ENCODE results near the gene IL21R.
"Not testable (repeated sequence)": the region's sequence is repeated elsewhere in the genome, so short reads cannot be mapped to it uniquely, and the experiment has no call there.

The IL21R gene

GRCh38 chr16:27406511-27407128 is 4.6 kb downstream of the IL21R start:
- TF ChIP-seq CSDC2 (CRISPR knock-in tag; IDR thresholded peaks at IDR 0.05) (no peak), GLIS3 (CRISPR knock-in tag; IDR thresholded peaks at IDR 0.05) (no peak)
- no peak for ATAC-seq

DNA sequence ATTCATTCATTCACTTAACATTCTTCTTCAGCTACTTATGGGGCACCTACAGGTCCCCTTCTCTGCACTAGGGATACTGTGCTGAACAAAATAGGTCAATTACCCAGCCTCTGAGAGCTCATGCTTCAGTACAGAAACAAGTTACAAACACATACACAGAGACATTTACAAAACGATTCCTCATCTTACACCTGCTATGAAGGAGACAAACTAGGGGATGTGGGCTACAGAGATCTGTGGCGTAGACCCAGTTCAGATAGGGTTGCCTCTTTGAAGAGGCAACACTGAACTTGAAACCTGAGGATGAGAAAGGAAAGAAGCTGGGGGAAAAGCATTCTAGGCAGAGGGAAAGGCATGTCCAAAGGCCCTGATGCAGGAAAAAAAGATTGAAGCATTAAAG is 5.2 kb downstream of the IL21R start:
- TF ChIP-seq ZNF70 (CRISPR knock-in tag; IDR thresholded peaks at IDR 0.05), result no peak
- TF ChIP-seq BACH2 (CRISPR knock-in tag; IDR thresholded peaks at IDR 0.05; ENCODE audit: borderline replicate concordance), result no peak
- TF ChIP-seq ESRRG (CRISPR knock-in tag; IDR thresholded peaks at IDR 0.05), result no peak
- no peak for ATAC-seq

GRCh38 chr16:27408012-27408601 is 6.1 kb downstream of the IL21R start:
- ATAC-seq, result peak; percentile 59
- peak; percentile 81 for TF ChIP-seq ZFP3 (CRISPR knock-in tag; IDR thresholded peaks at IDR 0.05)
- TF ChIP-seq RARB (CRISPR knock-in tag; IDR thresholded peaks at IDR 0.05), result no peak

- TF ChIP-seq ZNF70 (CRISPR knock-in tag; IDR thresholded peaks at IDR 0.05), result no peak
- TF ChIP-seq RARB (CRISPR knock-in tag; IDR thresholded peaks at IDR 0.05), result no peak
- TF ChIP-seq CREB5 (CRISPR knock-in tag; IDR thresholded peaks at IDR 0.05; ENCODE audit: low read depth), result no peak
- TF ChIP-seq, protein P1, sequence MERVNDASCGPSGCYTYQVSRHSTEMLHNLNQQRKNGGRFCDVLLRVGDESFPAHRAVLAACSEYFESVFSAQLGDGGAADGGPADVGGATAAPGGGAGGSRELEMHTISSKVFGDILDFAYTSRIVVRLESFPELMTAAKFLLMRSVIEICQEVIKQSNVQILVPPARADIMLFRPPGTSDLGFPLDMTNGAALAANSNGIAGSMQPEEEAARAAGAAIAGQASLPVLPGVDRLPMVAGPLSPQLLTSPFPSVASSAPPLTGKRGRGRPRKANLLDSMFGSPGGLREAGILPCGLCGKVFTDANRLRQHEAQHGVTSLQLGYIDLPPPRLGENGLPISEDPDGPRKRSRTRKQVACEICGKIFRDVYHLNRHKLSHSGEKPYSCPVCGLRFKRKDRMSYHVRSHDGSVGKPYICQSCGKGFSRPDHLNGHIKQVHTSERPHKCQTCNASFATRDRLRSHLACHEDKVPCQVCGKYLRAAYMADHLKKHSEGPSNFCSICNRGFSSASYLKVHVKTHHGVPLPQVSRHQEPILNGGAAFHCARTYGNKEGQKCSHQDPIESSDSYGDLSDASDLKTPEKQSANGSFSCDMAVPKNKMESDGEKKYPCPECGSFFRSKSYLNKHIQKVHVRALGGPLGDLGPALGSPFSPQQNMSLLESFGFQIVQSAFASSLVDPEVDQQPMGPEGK (CRISPR knock-in tag; IDR thresholded peaks at IDR 0.05; ENCODE audit: borderline replicate concordance), result no peak
- no peak for TF ChIP-seq POU6F1 (CRISPR knock-in tag; IDR thresholded peaks at IDR 0.05; ENCODE audit: borderline replicate concordance, low read depth)
- TF ChIP-seq ESRRG (CRISPR knock-in tag; IDR thresholded peaks at IDR 0.05), result no peak
- no peak for TF ChIP-seq ZNF8 (CRISPR knock-in tag; IDR thresholded peaks at IDR 0.05)
- TF ChIP-seq ZFP30 (CRISPR knock-in tag; IDR thresholded peaks at IDR 0.05), result no peak
- no peak for TF ChIP-seq SNAI2 (CRISPR knock-in tag; IDR thresholded peaks at IDR 0.05)
- TF ChIP-seq, protein P2, sequence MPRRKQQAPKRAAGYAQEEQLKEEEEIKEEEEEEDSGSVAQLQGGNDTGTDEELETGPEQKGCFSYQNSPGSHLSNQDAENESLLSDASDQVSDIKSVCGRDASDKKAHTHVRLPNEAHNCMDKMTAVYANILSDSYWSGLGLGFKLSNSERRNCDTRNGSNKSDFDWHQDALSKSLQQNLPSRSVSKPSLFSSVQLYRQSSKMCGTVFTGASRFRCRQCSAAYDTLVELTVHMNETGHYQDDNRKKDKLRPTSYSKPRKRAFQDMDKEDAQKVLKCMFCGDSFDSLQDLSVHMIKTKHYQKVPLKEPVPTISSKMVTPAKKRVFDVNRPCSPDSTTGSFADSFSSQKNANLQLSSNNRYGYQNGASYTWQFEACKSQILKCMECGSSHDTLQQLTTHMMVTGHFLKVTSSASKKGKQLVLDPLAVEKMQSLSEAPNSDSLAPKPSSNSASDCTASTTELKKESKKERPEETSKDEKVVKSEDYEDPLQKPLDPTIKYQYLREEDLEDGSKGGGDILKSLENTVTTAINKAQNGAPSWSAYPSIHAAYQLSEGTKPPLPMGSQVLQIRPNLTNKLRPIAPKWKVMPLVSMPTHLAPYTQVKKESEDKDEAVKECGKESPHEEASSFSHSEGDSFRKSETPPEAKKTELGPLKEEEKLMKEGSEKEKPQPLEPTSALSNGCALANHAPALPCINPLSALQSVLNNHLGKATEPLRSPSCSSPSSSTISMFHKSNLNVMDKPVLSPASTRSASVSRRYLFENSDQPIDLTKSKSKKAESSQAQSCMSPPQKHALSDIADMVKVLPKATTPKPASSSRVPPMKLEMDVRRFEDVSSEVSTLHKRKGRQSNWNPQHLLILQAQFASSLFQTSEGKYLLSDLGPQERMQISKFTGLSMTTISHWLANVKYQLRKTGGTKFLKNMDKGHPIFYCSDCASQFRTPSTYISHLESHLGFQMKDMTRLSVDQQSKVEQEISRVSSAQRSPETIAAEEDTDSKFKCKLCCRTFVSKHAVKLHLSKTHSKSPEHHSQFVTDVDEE (CRISPR knock-in tag; IDR thresholded peaks at IDR 0.05), result no peak
- no peak for TF ChIP-seq ISL1 (CRISPR knock-in tag; IDR thresholded peaks at IDR 0.05)
- TF ChIP-seq GLIS3 (CRISPR knock-in tag; IDR thresholded peaks at IDR 0.05), result no peak
- no peak for TF ChIP-seq ARNTL (CRISPR knock-in tag; IDR thresholded peaks at IDR 0.05; ENCODE audit: borderline replicate concordance, low read depth)
- no peak for ATAC-seq
Measured at GRCh38 chr16:27408602-27409031, 6.6 kb downstream of the IL21R start.

GRCh38 chr16:27409958-27410357 is 8.0 kb downstream of the IL21R start:
- ATAC-seq, result not testable (repeated sequence)

GRCh38 chr16:27410761-27411160 is 8.8 kb downstream of the IL21R start:
- TF ChIP-seq CREB5 (CRISPR knock-in tag; IDR thresholded peaks at IDR 0.05; ENCODE audit: low read depth), result no peak
- no peak for ATAC-seq
